Neural progenitor cell (in vitro differentiated cells): ENCODE results near the gene CFAP299. TPM values are rescaled to one million over a fixed set of nuclear protein-coding genes. Genes with fewer than 3 reads are reported as not detected.

Experiments used
- DNase-seq: peaks from one replicate; pipeline ENCODE4 v3.0.0-alpha.2; 2016; ENCODE audit warnings: low spot score
- H2AFZ ChIP-seq: fragments of 200-600 bp; sonication (generic); replicated peaks from 2 replicates; pipeline ENCODE4 v1.6.1; 2016; ENCODE audit warnings: antibody characterized with exemption
- H3F3A ChIP-seq: fragments of 200-600 bp; sonication (generic); 2 replicates; pipeline ENCODE4 v1.6.1; 2016; ENCODE audit warnings: antibody characterized with exemption, low read depth
- H3K27ac ChIP-seq: fragments of 200-600 bp; sonication (generic); 2 replicates; pipeline ENCODE4 v1.5.1; 2016; ENCODE audit warnings: mild to moderate bottlenecking
- H3K27me3 ChIP-seq: fragments of 200-600 bp; sonication (generic); 2 replicates; pipeline ENCODE4 v1.6.1; 2016; ENCODE audit warnings: mild to moderate bottlenecking, moderate library complexity
- H3K36me3 ChIP-seq: fragments of 200-600 bp; sonication (generic); 2 replicates; pipeline ENCODE4 v1.5.1; 2016
- H3K4me1 ChIP-seq: fragments of 200-600 bp; sonication (generic); 2 replicates; pipeline ENCODE4 v1.6.1; 2016; ENCODE audit warnings: mixed run types
- H3K4me2 ChIP-seq: fragments of 200-600 bp; sonication (generic); 2 replicates; pipeline ENCODE4 v1.6.1; 2016
- H3K4me3 ChIP-seq: fragments of 200-600 bp; sonication (generic); 2 replicates; pipeline ENCODE4 v1.5.1; 2016
- H3K79me2 ChIP-seq: fragments of 200-600 bp; sonication (generic); 2 replicates; pipeline ENCODE4 v1.6.1; 2016; ENCODE audit warnings: low read depth
- H3K9ac ChIP-seq: fragments of 200-600 bp; sonication (generic); 2 replicates; pipeline ENCODE4 v1.6.1; 2016
- H3K9me3 ChIP-seq: fragments of 200-600 bp; sonication (generic); 2 replicates; pipeline ENCODE4 v1.5.1; 2016; ENCODE audit warnings: low read depth
- H4K20me1 ChIP-seq: fragments of 200-600 bp; sonication (generic); 2 replicates; pipeline ENCODE4 v1.6.1; 2016; ENCODE audit warnings: low read depth
- H3K27ac Mint-ChIP-seq: 3 replicates; pipeline ENCODE4 v1.8.0; 2021; ENCODE audit warnings: mixed read lengths
- H3K27me3 Mint-ChIP-seq: 2 replicates; pipeline ENCODE4 v1.8.0; 2022; ENCODE audit warnings: low read depth, mild to moderate bottlenecking, inconsistent platforms, moderate library complexity, mixed read lengths; ENCODE audit not compliant: insufficient read depth
- H3K36me3 Mint-ChIP-seq: 3 replicates; pipeline ENCODE4 v1.8.0; 2021; ENCODE audit warnings: mixed read lengths
- H3K4me1 Mint-ChIP-seq: 3 replicates; pipeline ENCODE4 v1.8.0; 2021; ENCODE audit warnings: mixed read lengths
- H3K4me3 Mint-ChIP-seq: 3 replicates; pipeline ENCODE4 v1.8.0; 2021; ENCODE audit warnings: mild to moderate bottlenecking, moderate library complexity, mixed read lengths
- H3K9me3 Mint-ChIP-seq: 3 replicates; pipeline ENCODE4 v1.8.0; 2020; ENCODE audit warnings: mixed read lengths
- EZH2 ChIP-seq: fragments of 200-600 bp; sonication (generic); IDR thresholded peaks from 2 replicates; pipeline ENCODE4 v1.6.1; 2017; ENCODE audit warnings: antibody characterized with exemption, mild to moderate bottlenecking, moderate library complexity
- EZH2phosphoT487 ChIP-seq: fragments of 200-600 bp; sonication (generic); IDR thresholded peaks from 2 replicates; pipeline ENCODE4 v1.6.1; 2017; ENCODE audit warnings: antibody characterized with exemption
- total RNA-seq: library from RNA; depleted of rRNA; stranded (reverse); fragments of >200 nt; gene quantifications from 2 replicates; pipeline ENCODE4 v1.2.3, GENCODE V29; 2015; ENCODE audit warnings: low replicate concordance
- TF ChIP-seq, protein P1 (sequence below): fragments of 200-600 bp; sonication (generic); IDR thresholded peaks from 2 replicates; pipeline ENCODE4 v1.5.1; 2017; ENCODE audit warnings: antibody characterized with exemption, mild to moderate bottlenecking

The CFAP299 gene
- total RNA-seq, 1 donor from 2014 or later, result not detected

GRCh38 chr4:80876810-80877209 lies 541.3 kb downstream of the CFAP299 start:
- no peaks in the 10 kb centered on the region for H3K79me2 ChIP-seq
- no peaks in the 10 kb centered on the region for H3K9me3 Mint-ChIP-seq
- no peak overlapping the region for H3K4me2 ChIP-seq
- no peaks in the 10 kb centered on the region for H3K4me1 ChIP-seq
- no peak overlapping the region for H3K9ac ChIP-seq
- no peak overlapping the region for H3K4me3 ChIP-seq
- H3K9me3 ChIP-seq, result no peaks in the 10 kb centered on the region
- no peak overlapping the region for H3K4me3 Mint-ChIP-seq
- H4K20me1 ChIP-seq, result no peaks in the 10 kb centered on the region
- no peaks in the 10 kb centered on the region for H3K36me3 Mint-ChIP-seq
- no peaks in the 10 kb centered on the region for H3K27me3 ChIP-seq
- no peak overlapping the region for H3K27ac Mint-ChIP-seq
- DNase-seq, result no peak
- no peaks in the 10 kb centered on the region for H3F3A ChIP-seq
- no peak overlapping the region for H2AFZ ChIP-seq
- H3K4me1 Mint-ChIP-seq, result no peaks in the 10 kb centered on the region
- H3K27ac ChIP-seq, result no peak overlapping the region
- H3K36me3 ChIP-seq, result no peaks in the 10 kb centered on the region
- H3K27me3 Mint-ChIP-seq, result no peaks in the 10 kb centered on the region
- TF ChIP-seq, protein P1, sequence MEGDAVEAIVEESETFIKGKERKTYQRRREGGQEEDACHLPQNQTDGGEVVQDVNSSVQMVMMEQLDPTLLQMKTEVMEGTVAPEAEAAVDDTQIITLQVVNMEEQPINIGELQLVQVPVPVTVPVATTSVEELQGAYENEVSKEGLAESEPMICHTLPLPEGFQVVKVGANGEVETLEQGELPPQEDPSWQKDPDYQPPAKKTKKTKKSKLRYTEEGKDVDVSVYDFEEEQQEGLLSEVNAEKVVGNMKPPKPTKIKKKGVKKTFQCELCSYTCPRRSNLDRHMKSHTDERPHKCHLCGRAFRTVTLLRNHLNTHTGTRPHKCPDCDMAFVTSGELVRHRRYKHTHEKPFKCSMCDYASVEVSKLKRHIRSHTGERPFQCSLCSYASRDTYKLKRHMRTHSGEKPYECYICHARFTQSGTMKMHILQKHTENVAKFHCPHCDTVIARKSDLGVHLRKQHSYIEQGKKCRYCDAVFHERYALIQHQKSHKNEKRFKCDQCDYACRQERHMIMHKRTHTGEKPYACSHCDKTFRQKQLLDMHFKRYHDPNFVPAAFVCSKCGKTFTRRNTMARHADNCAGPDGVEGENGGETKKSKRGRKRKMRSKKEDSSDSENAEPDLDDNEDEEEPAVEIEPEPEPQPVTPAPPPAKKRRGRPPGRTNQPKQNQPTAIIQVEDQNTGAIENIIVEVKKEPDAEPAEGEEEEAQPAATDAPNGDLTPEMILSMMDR, result no peak
- TF ChIP-seq EZH2, result no peak
- TF ChIP-seq EZH2phosphoT487, result no peak

GRCh38 chr4:80878218-80878617 lies 542.7 kb downstream of the CFAP299 start:
- Mint-ChIP-seq H3K9me3 (no peaks in the 10 kb centered on the region), H3K27me3 (no peaks in the 10 kb centered on the region), H3K4me3 (no peak overlapping the region), H3K27ac (no peak overlapping the region), H3K4me1 (no peaks in the 10 kb centered on the region), H3K36me3 (no peaks in the 10 kb centered on the region)
- H4K20me1 ChIP-seq, result no peaks in the 10 kb centered on the region
- H2AFZ ChIP-seq, result no peak overlapping the region
- H3K4me2 ChIP-seq, result no peak overlapping the region
- H3K79me2 ChIP-seq, result no peaks in the 10 kb centered on the region
- no peaks in the 10 kb centered on the region for H3K27me3 ChIP-seq
- no peak for DNase-seq
- TF ChIP-seq EZH2phosphoT487 (no peak), EZH2 (no peak)
- TF ChIP-seq, protein P1, result no peak
- no peak overlapping the region for H3K4me3 ChIP-seq
- H3K27ac ChIP-seq, result no peak overlapping the region
- H3F3A ChIP-seq, result no peaks in the 10 kb centered on the region
- no peaks in the 10 kb centered on the region for H3K36me3 ChIP-seq
- no peaks in the 10 kb centered on the region for H3K9me3 ChIP-seq
- no peaks in the 10 kb centered on the region for H3K4me1 ChIP-seq
- no peak overlapping the region for H3K9ac ChIP-seq

- no peaks in the 10 kb centered on the region for H4K20me1 ChIP-seq
- H3K36me3 ChIP-seq, result no peaks in the 10 kb centered on the region
- Mint-ChIP-seq H3K36me3 (no peaks in the 10 kb centered on the region), H3K9me3 (no peaks in the 10 kb centered on the region), H3K4me3 (no peak overlapping the region), H3K27me3 (no peaks in the 10 kb centered on the region), H3K4me1 (no peaks in the 10 kb centered on the region), H3K27ac (no peak overlapping the region)
- H3K4me1 ChIP-seq, result no peaks in the 10 kb centered on the region
- H2AFZ ChIP-seq, result no peak overlapping the region
- H3K27ac ChIP-seq, result no peak overlapping the region
- no peaks in the 10 kb centered on the region for H3K79me2 ChIP-seq
- no peak overlapping the region for H3K9ac ChIP-seq
- TF ChIP-seq, protein P1, result no peak
- no peak for TF ChIP-seq EZH2
- no peak for TF ChIP-seq EZH2phosphoT487
- H3K4me2 ChIP-seq, result no peak overlapping the region
- DNase-seq, result no peak
- H3K27me3 ChIP-seq, result no peaks in the 10 kb centered on the region
- H3K4me3 ChIP-seq, result no peak overlapping the region
- no peaks in the 10 kb centered on the region for H3K9me3 ChIP-seq
- H3F3A ChIP-seq, result no peaks in the 10 kb centered on the region
Measured at GRCh38 chr4:80897537-80898303, 562.2 kb downstream of the CFAP299 start.
